GM12878 (cell line): ENCODE measurements around the gene TBCD. TPM values are rescaled to one million over a fixed set of nuclear protein-coding genes. Genes with fewer than 3 reads are reported as not detected.

Experiments used
- ASH2L ChIP-seq: fragments of 300-600, 200-600 bp; sonication (generic); IDR thresholded peaks from 2 replicates; pipeline ENCODE4 v1.6.1; 2017; ENCODE audit warnings: low read depth, mild to moderate bottlenecking, borderline replicate concordance
- ATF2 ChIP-seq: IDR thresholded peaks from 2 replicates; pipeline ENCODE4 v1.6.1; 2012; ENCODE audit warnings: low read length, inconsistent platforms
- BACH1 ChIP-seq: fragments of 450-650 bp; IDR thresholded peaks from 2 replicates; pipeline ENCODE4 v1.6.1; 2017; ENCODE audit warnings: mild to moderate bottlenecking, borderline replicate concordance
- BHLHE40 ChIP-seq, 2 experiments: fragments of 450-650 bp in 1 of 2; IDR thresholded peaks; 2 replicates each; pipeline ENCODE4 v1.6.1; 2011 to 2017; ENCODE audit warnings: low read depth in 2 of 2, borderline replicate concordance in 1 of 2, improper control_type of control experiment in 1 of 2, low read length in 1 of 2, mild to moderate bottlenecking in 1 of 2
- CTCF ChIP-seq, 3 experiments: IDR thresholded peaks in 2 of 3; conservative IDR thresholded peaks in 1 of 3; 2 replicates each; pipeline ENCODE4 v1.5.1; 2011; ENCODE audit warnings: low read depth in 3 of 3, low read length in 3 of 3, mild to moderate bottlenecking in 3 of 3, control low read depth in 2 of 3, moderate library complexity in 2 of 3, inconsistent platforms in 1 of 3, mixed read lengths in 1 of 3; ENCODE audit not compliant: control insufficient read depth in 2 of 3, insufficient read depth in 1 of 3; ENCODE audit errors: extremely low read depth in 1 of 3
- E2F4 ChIP-seq: IDR thresholded peaks from 2 replicates; pipeline ENCODE4 v1.6.1; 2012; ENCODE audit warnings: low read depth, low read length, improper control_type of control experiment
- ETV6 ChIP-seq, 2 experiments: fragments of 450-650 bp in 1 of 2; IDR thresholded peaks in 1 of 2; conservative IDR thresholded peaks in 1 of 2; 2 replicates each; pipeline ENCODE4 v1.6.1; 2014; ENCODE audit warnings: antibody characterized with exemption in 1 of 2, borderline replicate concordance in 1 of 2, low read depth in 1 of 2, mild to moderate bottlenecking in 1 of 2, moderate library complexity in 1 of 2
- EZH2 ChIP-seq: IDR thresholded peaks from 2 replicates; pipeline ENCODE4 v1.6.1; 2012; ENCODE audit warnings: low read depth, mild to moderate bottlenecking, control low read depth, inconsistent platforms, low read length, borderline replicate concordance; ENCODE audit not compliant: control insufficient read depth
- GATAD2B ChIP-seq: fragments of 450-650 bp; conservative IDR thresholded peaks from 2 replicates; pipeline ENCODE4 v1.6.1; 2017; ENCODE audit warnings: low read depth, mild to moderate bottlenecking, moderate library complexity
- HSF1 ChIP-seq: fragments of 150-350 bp; IDR thresholded peaks from 2 replicates; pipeline ENCODE4 v1.6.1; 2014; ENCODE audit warnings: mild to moderate bottlenecking, low read depth, low read length
- MTA3 ChIP-seq: IDR thresholded peaks from 2 replicates; pipeline ENCODE4 v1.6.1; 2012; ENCODE audit warnings: low read length, inconsistent platforms, borderline replicate concordance
- NFIC ChIP-seq: IDR thresholded peaks from 2 replicates; pipeline ENCODE4 v1.6.1; 2012; ENCODE audit warnings: low read depth, mild to moderate bottlenecking, inconsistent platforms, low read length, moderate library complexity
- NFYB ChIP-seq: IDR thresholded peaks from 2 replicates; pipeline ENCODE4 v1.6.1; 2011; ENCODE audit warnings: low read depth, mild to moderate bottlenecking, low read length, improper control_type of control experiment, moderate library complexity; ENCODE audit not compliant: insufficient read depth
- NRF1 ChIP-seq: conservative IDR thresholded peaks from 2 replicates; pipeline ENCODE4 v1.6.1; 2011; ENCODE audit warnings: mild to moderate bottlenecking, low read depth, low read length, improper control_type of control experiment
- PAX8 ChIP-seq: fragments of 450-650 bp; IDR thresholded peaks from 2 replicates; pipeline ENCODE4 v1.6.1; 2017; ENCODE audit warnings: mild to moderate bottlenecking, moderate library complexity
- RELB ChIP-seq: fragments of 450-650 bp; IDR thresholded peaks from 2 replicates; pipeline ENCODE4 v1.6.1; 2017; ENCODE audit warnings: low read depth, mild to moderate bottlenecking, moderate library complexity
- WRNIP1 ChIP-seq: IDR thresholded peaks from 2 replicates; pipeline ENCODE4 v1.6.1; 2011; ENCODE audit warnings: low read depth, low read length, improper control_type of control experiment, borderline replicate concordance
- polyA plus RNA-seq, 11 experiments: library from polyadenylated mRNA; depleted of rRNA in 4 of 11; unstranded in 6 of 11; stranded (reverse) in 5 of 11; fragments of >200 nt; fragmentation: Nextera tagmentation in 4 of 11; fragmentation: Illumina TruSeq in 1 of 11; extraction: Ambion mirVana in 4 of 11; extraction: Trizol in 1 of 11; gene quantifications; 1 replicate in 1 of 11; 2 replicates in 10 of 11; pipeline versions ENCODE4 v1.2.1 to v1.2.3, GENCODE V29; 2011 to 2016; ENCODE audit warnings: inconsistent platforms in 2 of 11, missing spikeins in 2 of 11, low read depth in 1 of 11
- total RNA-seq, 4 experiments: library from RNA; depleted of rRNA in 3 of 4; stranded (reverse); fragments of >200 nt in 3 of 4; fragmentation: Illumina TruSeq in 1 of 4; extraction: Trizol in 1 of 4; gene quantifications; 2 replicates each; pipeline versions ENCODE4 v1.2.1 to v1.2.3, GENCODE V29; 2013 to 2021

Gene TBCD
- total and polyA plus RNA-seq, 10 of the 15 experiments (the other 5 are each of a cell fraction or from before 2014, with no cell fraction given) = 10.3 to 114 (median 52.4) TPM

- TF ChIP-seq ATF2 (no peak; the same call in 1 of the 2 replicates), BHLHE40 (IDR thresholded peaks at IDR 0.05; ENCODE audit: borderline replicate concordance in 1 of 2, low read depth in 2 of 2, low read length in 1 of 2) (peak; percentile 57 to 74; a peak in 2 of 4 replicates), NFIC (peak; percentile 85; the same call in 1 of the 2 replicates), NFYB (no peak), HSF1 (no peak), BACH1 (peak; percentile 79), PAX8 (no peak), CTCF (IDR thresholded peaks at IDR 0.05 in 2 of 3, conservative IDR thresholded peaks at IDR 0.05 in 1 of 3; ENCODE audit: control insufficient read depth in 2 of 3, extremely low read depth in 1 of 3, insufficient read depth in 1 of 3, low read depth in 3 of 3, low read length in 3 of 3) (no peak), E2F4 (no peak), ASH2L (no peak), MTA3 (peak; percentile 93; the same call in 1 of the 2 replicates), NRF1 (no peak), ETV6 (conservative IDR thresholded peaks at IDR 0.05 in 1 of 2, IDR thresholded peaks at IDR 0.05 in 1 of 2; ENCODE audit: borderline replicate concordance in 1 of 2, low read depth in 1 of 2) (peak in 1 of 2 experiments; percentile 61; a peak in 1 of 4 replicates), WRNIP1 (no peak), EZH2 (no peak), GATAD2B (peak; percentile 46), RELB (peak; percentile 99)
These were observed 112.3 kb downstream of the TBCD start (continued) for GRCh38 chr17:82863941-82864712.
